Body of pancreas (tissue), 4 donors: ENCODE results near the gene ARHGEF4.

Experiments
- POLR2A ChIP-seq, 3 donors: fragments of 450-650 bp; IDR thresholded peaks; one replicate each; pipeline ENCODE4 v1.6.1; 2016; ENCODE audit warnings: antibody characterized with exemption in 3 of 3, mild to moderate bottlenecking in 2 of 3
- TF ChIP-seq, protein P1 (sequence below), 7 experiments: fragments of 450-650 bp in 4 of 7; fragments of 200-600 bp in 3 of 7; sonication (generic) in 3 of 7; IDR thresholded peaks; one replicate each; pipeline ENCODE4 v1.5.1; 2016 to 2019; ENCODE audit warnings: antibody characterized with exemption in 7 of 7

GRCh38 chr2:130807659-130808385 lies 28.9 kb upstream of the ARHGEF4 start:
- no peak for TF ChIP-seq POLR2A (IDR thresholded peaks at IDR 0.05)
- TF ChIP-seq, protein P1, sequence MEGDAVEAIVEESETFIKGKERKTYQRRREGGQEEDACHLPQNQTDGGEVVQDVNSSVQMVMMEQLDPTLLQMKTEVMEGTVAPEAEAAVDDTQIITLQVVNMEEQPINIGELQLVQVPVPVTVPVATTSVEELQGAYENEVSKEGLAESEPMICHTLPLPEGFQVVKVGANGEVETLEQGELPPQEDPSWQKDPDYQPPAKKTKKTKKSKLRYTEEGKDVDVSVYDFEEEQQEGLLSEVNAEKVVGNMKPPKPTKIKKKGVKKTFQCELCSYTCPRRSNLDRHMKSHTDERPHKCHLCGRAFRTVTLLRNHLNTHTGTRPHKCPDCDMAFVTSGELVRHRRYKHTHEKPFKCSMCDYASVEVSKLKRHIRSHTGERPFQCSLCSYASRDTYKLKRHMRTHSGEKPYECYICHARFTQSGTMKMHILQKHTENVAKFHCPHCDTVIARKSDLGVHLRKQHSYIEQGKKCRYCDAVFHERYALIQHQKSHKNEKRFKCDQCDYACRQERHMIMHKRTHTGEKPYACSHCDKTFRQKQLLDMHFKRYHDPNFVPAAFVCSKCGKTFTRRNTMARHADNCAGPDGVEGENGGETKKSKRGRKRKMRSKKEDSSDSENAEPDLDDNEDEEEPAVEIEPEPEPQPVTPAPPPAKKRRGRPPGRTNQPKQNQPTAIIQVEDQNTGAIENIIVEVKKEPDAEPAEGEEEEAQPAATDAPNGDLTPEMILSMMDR (IDR thresholded peaks at IDR 0.05) = no peak
